CD4-positive, CD25-positive, alpha-beta regulatory T cell (primary cell): ENCODE measurements around the gene ARID1A. TPM values are rescaled to one million over a fixed set of nuclear protein-coding genes. Genes with fewer than 3 reads are reported as not detected.

Experiments
- ATAC-seq, 2 donors: fragments of 150-1000 bp; cut with Tn5 transposase; one replicate each; pipeline ENCODE4 v1.10.0; 2021; ENCODE audit warnings: low read depth in 2 of 2, moderate number of reproducible peaks in 2 of 2, moderate library complexity in 1 of 2
- DNase-seq, 3 donors: peaks; one replicate each; pipeline versions ENCODE4 v3.0.0 to v3.0.0-alpha.2; 2012 to 2022; ENCODE audit warnings: mixed read lengths in 1 of 3
- H3K27ac ChIP-seq: one replicate; pipeline ENCODE4 v1.7.0; 2013; ENCODE audit warnings: mild to moderate bottlenecking, low read length; ENCODE audit not compliant: insufficient read depth, poor library complexity, severe bottlenecking
- H3K27me3 ChIP-seq: one replicate; pipeline ENCODE4 v1.7.0; 2013; ENCODE audit warnings: low read length; ENCODE audit not compliant: control insufficient read depth, insufficient read depth
- H3K36me3 ChIP-seq: one replicate; pipeline ENCODE4 v1.7.0; 2013; ENCODE audit warnings: mild to moderate bottlenecking, low read length, moderate library complexity; ENCODE audit not compliant: control insufficient read depth, insufficient read depth
- H3K4me1 ChIP-seq: 2 replicates; pipeline ENCODE4 v1.7.0; 2013; ENCODE audit warnings: mild to moderate bottlenecking, low read length; ENCODE audit not compliant: insufficient read depth, control insufficient read depth, poor library complexity, severe bottlenecking
- H3K4me3 ChIP-seq: one replicate; pipeline ENCODE4 v1.7.0; 2013; ENCODE audit warnings: low read depth, mild to moderate bottlenecking, low read length, moderate library complexity
- H3K9me3 ChIP-seq, 2 experiments: 1 replicate in 1 of 2; 2 replicates in 1 of 2; pipeline ENCODE4 v1.7.0; 2013; ENCODE audit warnings: low read length in 2 of 2, mild to moderate bottlenecking in 1 of 2, moderate library complexity in 1 of 2; ENCODE audit not compliant: control insufficient read depth in 2 of 2
- H3K27ac Mint-ChIP-seq, 3 donors: one replicate each; pipeline ENCODE4 v1.8.0; 2020 to 2022; ENCODE audit warnings: mild to moderate bottlenecking in 3 of 3, mixed read lengths in 3 of 3, moderate library complexity in 2 of 3
- H3K27me3 Mint-ChIP-seq: one replicate; pipeline ENCODE4 v1.8.0; 2022; ENCODE audit warnings: mild to moderate bottlenecking, mixed read lengths
- H3K36me3 Mint-ChIP-seq: one replicate; pipeline ENCODE4 v1.8.0; 2020; ENCODE audit warnings: mixed read lengths
- H3K4me1 Mint-ChIP-seq, 4 donors: one replicate each; pipeline ENCODE4 v1.8.0; 2020 to 2022; ENCODE audit warnings: mixed read lengths in 4 of 4, mild to moderate bottlenecking in 1 of 4
- H3K4me3 Mint-ChIP-seq, 4 donors: one replicate each; pipeline ENCODE4 v1.8.0; 2020 to 2022; ENCODE audit warnings: mild to moderate bottlenecking in 4 of 4, mixed read lengths in 4 of 4, moderate library complexity in 3 of 4
- H3K9me3 Mint-ChIP-seq, 7 donors: one replicate each; pipeline ENCODE4 v1.8.0; 2020 to 2022; ENCODE audit warnings: mixed read lengths in 7 of 7, mild to moderate bottlenecking in 3 of 7, moderate library complexity in 2 of 7
- polyA plus RNA-seq, 4 donors: library from polyadenylated mRNA; unstranded; fragments of 300-500 nt; fragmentation: Illumina TruSeq; gene quantifications; one replicate each; pipeline ENCODE4 v1.2.3, GENCODE V29; 2021
- total RNA-seq: library from RNA; stranded (reverse); gene quantifications from one replicate; pipeline ENCODE4 v1.2.3, GENCODE V29; 2022

Gene ARID1A
- total and polyA plus RNA-seq, 5 donors from 2014 or later: 9.5 to 139 (median 13.2) TPM

DNA sequence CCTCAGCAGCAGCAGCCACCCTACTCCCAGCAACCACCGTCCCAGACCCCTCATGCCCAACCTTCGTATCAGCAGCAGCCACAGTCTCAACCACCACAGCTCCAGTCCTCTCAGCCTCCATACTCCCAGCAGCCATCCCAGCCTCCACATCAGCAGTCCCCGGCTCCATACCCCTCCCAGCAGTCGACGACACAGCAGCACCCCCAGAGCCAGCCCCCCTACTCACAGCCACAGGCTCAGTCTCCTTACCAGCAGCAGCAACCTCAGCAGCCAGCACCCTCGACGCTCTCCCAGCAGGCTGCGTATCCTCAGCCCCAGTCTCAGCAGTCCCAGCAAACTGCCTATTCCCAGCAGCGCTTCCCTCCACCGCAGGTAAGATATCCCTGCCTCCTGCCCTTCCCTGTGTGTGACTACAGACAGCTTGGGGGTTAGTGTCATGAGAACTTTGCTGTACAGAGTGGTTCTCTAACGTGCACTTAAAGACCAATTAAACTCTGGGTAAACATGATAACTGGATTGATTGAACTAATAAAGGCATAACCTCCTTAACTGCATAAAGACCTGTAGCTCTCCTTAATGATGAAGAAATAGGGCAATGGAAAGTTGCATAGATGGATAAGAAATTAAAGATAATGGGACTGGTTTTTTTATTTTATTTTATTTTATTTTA, 35.6 kb downstream of the ARID1A start:
- Histone ChIP-seq H3K4me3 (no peak overlapping the region), H3K9me3 (no peaks in the 10 kb centered on the region), H3K27me3 (no peaks in the 10 kb centered on the region), H3K27ac (no peak overlapping the region), H3K4me1 (peaks cover 40% of the 10 kb centered on the region), H3K36me3 (peaks cover 63% of the 10 kb centered on the region)
- H3K36me3 Mint-ChIP-seq: peaks cover 36% of the 10 kb centered on the region
- H3K9me3 Mint-ChIP-seq: no peaks in the 10 kb centered on the region
- peak overlapping the region in 2 of 4 donors; percentile 3 to 23 for H3K4me3 Mint-ChIP-seq
- H3K27me3 Mint-ChIP-seq: no peaks in the 10 kb centered on the region
- H3K27ac Mint-ChIP-seq: peak overlapping the region; percentile 43 to 96 (median 77)
- ATAC-seq (no peak), DNase-seq (no peak)
- peaks cover 42 to 83% (median 68%) of the 10 kb centered on the region in 4 donors for H3K4me1 Mint-ChIP-seq

DNA sequence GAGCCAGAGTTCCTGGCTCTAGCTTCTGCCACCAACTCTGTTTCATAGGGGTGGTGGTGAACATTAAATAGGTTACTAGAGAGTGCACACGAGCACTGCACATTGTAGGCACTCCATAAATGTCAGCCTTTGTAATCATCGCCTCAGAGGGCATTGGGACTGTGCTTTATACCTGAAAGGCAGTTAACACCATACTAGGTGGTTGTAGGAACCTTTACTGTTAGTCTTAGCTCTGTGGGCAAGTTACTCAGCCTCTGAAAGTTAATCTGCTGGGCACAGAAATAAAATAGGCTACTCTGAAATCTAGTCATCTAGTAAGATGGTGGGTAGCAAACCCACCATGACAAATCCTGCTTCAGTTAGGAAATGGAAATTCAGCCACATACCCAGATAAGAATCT, 37.6 kb downstream of the ARID1A start:
- Mint-ChIP-seq H3K36me3 (peaks cover 36% of the 10 kb centered on the region), H3K27me3 (no peaks in the 10 kb centered on the region), H3K27ac (peak overlapping the region; percentile 60 to 72 (median 65)), H3K4me1 (peaks cover 27 to 70% (median 49%) of the 10 kb centered on the region in 4 donors), H3K4me3 (no peak overlapping the region), H3K9me3 (no peaks in the 10 kb centered on the region)
- Histone ChIP-seq H3K27me3 (no peaks in the 10 kb centered on the region), H3K4me1 (peaks cover 23% of the 10 kb centered on the region), H3K27ac (no peak overlapping the region), H3K9me3 (no peaks in the 10 kb centered on the region), H3K4me3 (no peak overlapping the region), H3K36me3 (peaks cover 78% of the 10 kb centered on the region)
- DNase-seq: no peak
- no peak for ATAC-seq

DNA sequence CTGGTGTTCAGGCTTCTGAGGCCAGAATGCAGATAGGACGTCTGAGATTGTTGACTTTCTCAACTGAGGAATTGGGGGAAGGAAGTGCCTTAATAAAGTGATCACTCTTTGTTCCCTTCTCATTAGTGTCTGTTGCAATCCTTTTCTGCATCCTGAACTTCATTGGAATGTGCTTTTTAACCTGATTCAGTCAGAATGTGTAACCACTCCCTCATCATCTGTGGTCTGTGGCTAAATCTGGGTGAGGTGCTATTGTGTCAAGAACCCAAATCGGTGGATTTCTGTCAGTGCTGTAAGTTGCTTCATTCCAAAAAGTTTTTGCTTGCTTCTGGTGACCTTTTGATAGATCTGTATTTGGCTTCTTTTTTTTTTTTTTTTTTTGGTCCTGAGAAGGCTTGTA, 38.2 kb downstream of the ARID1A start:
- Histone ChIP-seq H3K27me3 (no peaks in the 10 kb centered on the region), H3K27ac (no peak overlapping the region), H3K36me3 (peaks cover 79% of the 10 kb centered on the region), H3K9me3 (no peaks in the 10 kb centered on the region), H3K4me1 (peaks cover 20% of the 10 kb centered on the region), H3K4me3 (no peak overlapping the region)
- ATAC-seq: peak; percentile 8 to 34
- Mint-ChIP-seq H3K27ac (peak overlapping the region; percentile 60 to 72 (median 65)), H3K4me1 (peaks cover 21 to 70% (median 44%) of the 10 kb centered on the region in 4 donors), H3K36me3 (peaks cover 36% of the 10 kb centered on the region), H3K4me3 (peak overlapping the region in 2 of 4 donors; percentile 18 to 38), H3K27me3 (no peaks in the 10 kb centered on the region), H3K9me3 (no peaks in the 10 kb centered on the region)
- peak in 1 of 3 donors; percentile 25 for DNase-seq

DNA sequence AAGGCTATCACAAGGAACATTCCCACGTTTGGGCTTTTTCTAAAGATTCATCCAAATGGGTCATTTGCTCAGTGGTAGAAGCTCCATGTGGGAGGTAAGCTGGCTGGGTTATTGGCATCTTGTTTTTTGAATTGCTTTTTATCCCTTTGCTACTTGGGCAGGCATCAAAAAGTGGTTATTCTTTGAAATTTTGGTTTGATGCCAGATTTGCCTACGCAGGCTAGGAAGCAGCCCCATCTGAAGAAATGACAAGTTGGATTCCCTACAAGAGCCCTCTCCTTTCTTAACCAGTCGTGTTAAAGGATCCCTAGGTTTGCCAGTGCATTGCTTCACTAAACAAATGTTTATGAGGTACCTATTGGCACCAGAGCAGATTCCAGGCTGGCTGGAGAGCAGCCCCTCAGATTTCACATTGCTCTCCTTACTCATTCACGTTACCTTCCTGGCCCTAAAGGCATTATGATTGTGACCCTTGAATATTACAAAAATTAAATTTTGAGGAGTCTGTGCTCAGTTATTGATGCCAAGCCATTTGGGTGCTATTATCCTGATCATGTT, 38.8 kb downstream of the ARID1A start:
- Histone ChIP-seq H3K27ac (no peak overlapping the region), H3K9me3 (no peaks in the 10 kb centered on the region), H3K4me3 (no peak overlapping the region), H3K27me3 (no peaks in the 10 kb centered on the region), H3K4me1 (peaks cover 25% of the 10 kb centered on the region), H3K36me3 (peaks cover 80% of the 10 kb centered on the region)
- Mint-ChIP-seq H3K4me1 (peaks cover 23 to 70% (median 45%) of the 10 kb centered on the region in 4 donors), H3K4me3 (peak overlapping the region in 1 of 4 donors; percentile 18), H3K27ac (peak overlapping the region; percentile 14 to 72 (median 65)), H3K27me3 (no peaks in the 10 kb centered on the region), H3K36me3 (peaks cover 39% of the 10 kb centered on the region), H3K9me3 (no peaks in the 10 kb centered on the region)
- DNase-seq (no peak), ATAC-seq (no peak)

DNA sequence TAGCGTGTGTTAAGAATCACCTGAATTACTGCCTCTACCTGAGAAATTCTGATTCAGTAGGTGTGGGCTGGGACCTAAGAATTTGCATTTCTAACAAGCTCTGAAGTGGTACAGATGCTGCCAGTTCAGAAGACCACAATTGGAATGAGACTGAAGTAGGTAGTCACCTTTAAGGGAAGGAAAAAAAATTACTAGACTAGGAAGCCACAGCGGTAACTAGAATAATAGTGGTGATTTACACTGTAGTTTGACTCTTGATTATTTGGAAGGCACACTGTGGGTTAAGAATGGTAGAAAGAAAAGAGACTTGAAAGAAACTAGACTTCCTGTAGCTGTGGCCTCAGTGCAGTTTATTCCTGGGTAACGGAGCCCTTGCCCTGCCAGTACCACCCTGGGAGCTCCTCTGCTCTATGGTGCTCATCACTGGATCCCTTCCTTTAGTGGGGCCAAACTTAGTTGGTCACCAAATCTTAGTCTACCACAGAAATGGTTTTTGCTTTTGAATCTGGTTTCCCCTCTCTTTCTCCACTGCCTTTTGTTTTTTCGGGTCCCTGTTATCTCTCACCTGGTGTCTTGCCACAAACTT, 43.6 kb downstream of the ARID1A start:
- ATAC-seq: no peak
- H3K4me3 ChIP-seq: peak overlapping the region; percentile 74

DNA sequence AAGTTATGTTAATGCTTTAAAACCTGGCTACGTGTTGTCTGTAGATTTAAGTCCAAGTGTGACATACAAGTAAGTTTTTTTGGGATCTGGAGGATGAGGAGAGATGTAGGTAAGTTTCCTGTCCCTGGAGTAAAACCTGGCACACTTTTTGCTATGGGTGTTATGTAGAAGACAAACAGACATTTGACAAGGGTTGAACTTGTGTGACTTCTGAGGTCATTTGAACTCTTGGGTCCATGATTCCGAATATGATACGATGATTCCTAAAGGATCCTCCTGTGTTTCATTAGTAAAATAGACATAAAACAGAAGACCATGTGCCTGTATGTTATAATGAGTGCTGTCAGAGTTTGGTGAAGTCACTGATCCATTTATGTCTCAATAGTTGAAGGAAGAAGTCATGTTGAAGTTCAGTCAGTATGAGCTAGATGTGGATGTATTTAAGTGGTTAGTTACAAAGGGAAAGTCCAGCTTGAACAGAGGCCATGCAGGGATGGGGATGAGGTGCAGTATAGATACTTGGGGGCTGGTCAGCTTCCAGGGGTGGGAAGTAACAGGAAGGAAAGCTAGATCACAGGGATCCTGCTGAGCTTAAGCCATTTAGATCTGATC, 44.3 kb downstream of the ARID1A start:
- H3K27ac ChIP-seq: peak overlapping the region; percentile 66
- H3K9me3 ChIP-seq: no peaks in the 10 kb centered on the region
- no peak for DNase-seq
- peaks cover 49% of the 10 kb centered on the region for H3K36me3 ChIP-seq
- peaks cover 33 to 79% (median 57%) of the 10 kb centered on the region in 4 donors for H3K4me1 Mint-ChIP-seq
- ATAC-seq: no peak
- peak overlapping the region; percentile 74 for H3K4me3 ChIP-seq
- H3K4me1 ChIP-seq: peaks cover 54% of the 10 kb centered on the region
- H3K27me3 ChIP-seq: no peaks in the 10 kb centered on the region
- no peaks in the 10 kb centered on the region for H3K9me3 Mint-ChIP-seq
- peaks cover 26% of the 10 kb centered on the region for H3K36me3 Mint-ChIP-seq
- H3K4me3 Mint-ChIP-seq: peak overlapping the region; percentile 5 to 82 (median 43)
- peak overlapping the region; percentile 62 to 98 (median 86) for H3K27ac Mint-ChIP-seq
- no peaks in the 10 kb centered on the region for H3K27me3 Mint-ChIP-seq

More for the DNA sequence above, 43.6 kb downstream of the ARID1A start:
- peak overlapping the region; percentile 62 to 98 (median 86) for H3K27ac Mint-ChIP-seq
- H3K4me1 ChIP-seq: peaks cover 49% of the 10 kb centered on the region
- peaks cover 33 to 76% (median 53%) of the 10 kb centered on the region in 4 donors for H3K4me1 Mint-ChIP-seq
- H3K27me3 ChIP-seq: no peaks in the 10 kb centered on the region
- H3K27ac ChIP-seq: peak overlapping the region; percentile 66
- H3K36me3 ChIP-seq: peaks cover 56% of the 10 kb centered on the region
- peaks cover 26% of the 10 kb centered on the region for H3K36me3 Mint-ChIP-seq
- H3K4me3 Mint-ChIP-seq: peak overlapping the region; percentile 16 to 83 (median 76)
- peak in 1 of 3 donors; percentile 47 for DNase-seq
- no peaks in the 10 kb centered on the region for H3K9me3 ChIP-seq
- no peaks in the 10 kb centered on the region for H3K27me3 Mint-ChIP-seq
- no peaks in the 10 kb centered on the region for H3K9me3 Mint-ChIP-seq

DNA sequence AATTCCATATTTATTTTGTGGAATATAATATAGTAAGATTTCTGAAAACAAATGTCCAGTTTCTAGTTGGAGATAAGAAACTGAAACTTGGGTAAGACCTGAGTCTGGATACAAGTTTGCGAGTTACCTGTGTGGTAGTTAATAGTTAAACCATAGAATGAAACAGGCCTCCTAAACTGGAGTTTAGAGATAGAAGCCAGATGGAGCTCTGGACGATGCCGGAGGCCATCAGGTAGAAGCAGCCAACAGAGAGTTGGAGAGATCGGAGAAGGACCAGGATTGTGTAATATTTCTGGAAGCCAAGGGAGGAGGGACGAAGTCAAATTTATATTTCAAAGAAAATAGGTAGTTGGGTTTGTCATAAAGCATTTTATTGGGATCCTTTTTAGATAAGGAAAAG, 45.1 kb downstream of the ARID1A start:
- peak overlapping the region in 1 of 4 donors; percentile 66 for H3K4me3 Mint-ChIP-seq
- DNase-seq (no peak), ATAC-seq (no peak)
- H3K27ac Mint-ChIP-seq: peak overlapping the region in 2 of 3 donors; percentile 86 to 88
- peaks cover 25% of the 10 kb centered on the region for H3K36me3 Mint-ChIP-seq
- Histone ChIP-seq H3K27me3 (no peaks in the 10 kb centered on the region), H3K9me3 (no peaks in the 10 kb centered on the region), H3K4me3 (no peak overlapping the region), H3K36me3 (peaks cover 43% of the 10 kb centered on the region), H3K4me1 (peaks cover 60% of the 10 kb centered on the region), H3K27ac (peak overlapping the region; percentile 66)
- no peaks in the 10 kb centered on the region for H3K9me3 Mint-ChIP-seq
- H3K4me1 Mint-ChIP-seq: peaks cover 33 to 83% (median 55%) of the 10 kb centered on the region in 4 donors
- H3K27me3 Mint-ChIP-seq: no peaks in the 10 kb centered on the region
